HG02678 (cell line): ENCODE measurements around the gene MPND.
A peak's percentile ranks its signal among the peaks of the same experiment; 100 is the strongest.

Experiments
- ATAC-seq: cut with Tn5 transposase; IDR thresholded peaks from one replicate; pipeline ENCODE4 v1.9.1; 2021; ENCODE audit warnings: mild to moderate bottlenecking, moderate library complexity; ENCODE audit not compliant: unreplicated experiment

The MPND gene

DNA sequence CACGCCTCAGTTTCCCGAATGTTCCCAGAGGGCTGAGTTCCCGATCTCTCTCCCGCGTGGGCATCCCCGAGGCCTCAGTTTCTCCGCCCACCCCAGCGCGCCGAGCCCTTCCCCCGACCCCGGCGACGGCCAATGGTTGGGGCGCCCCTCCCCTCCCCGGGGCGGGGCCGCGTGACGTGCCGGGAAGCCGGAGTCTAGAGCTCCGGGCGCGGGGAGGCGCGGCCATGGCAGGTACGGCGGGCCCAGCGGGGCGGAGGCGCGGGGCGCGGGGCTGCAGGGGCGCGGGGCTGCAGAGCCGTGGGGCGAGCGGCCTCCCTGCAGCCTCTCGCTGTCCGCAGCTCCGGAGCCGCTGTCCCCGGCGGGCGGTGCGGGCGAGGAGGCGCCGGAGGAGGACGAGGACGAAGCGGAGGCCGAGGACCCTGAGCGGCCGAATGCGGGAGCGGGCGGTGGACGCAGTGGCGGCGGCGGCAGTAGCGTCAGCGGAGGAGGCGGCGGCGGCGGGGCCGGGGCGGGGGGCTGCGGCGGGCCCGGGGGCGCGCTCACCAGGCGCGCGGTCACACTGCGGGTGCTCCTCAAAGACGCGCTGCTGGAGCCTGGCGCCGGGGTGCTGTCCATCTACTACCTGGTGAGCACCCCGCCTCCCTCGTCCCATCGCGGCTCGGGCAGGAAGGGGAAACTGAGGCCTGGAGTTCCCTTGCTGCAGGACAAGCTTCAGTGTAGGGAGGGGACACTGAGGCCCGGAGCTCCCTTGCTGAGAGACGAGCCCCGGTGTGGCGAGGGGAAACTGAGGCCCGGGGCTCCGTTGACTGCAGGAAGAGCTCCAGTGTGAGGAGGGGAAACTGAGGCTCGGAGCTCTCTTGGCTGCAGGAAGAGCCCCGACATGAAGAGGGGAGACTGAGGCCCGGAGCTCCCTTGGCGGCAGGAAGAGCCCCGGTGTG lies at the start of gene MPND:
Gene MPND, plus strand, starts transcription at position 193 of the 938 bp plus-strand sequence. Its CDS starts 32 bp downstream, at position 225.
- ATAC-seq: peak; percentile 46

- no peak for ATAC-seq
Observed at GRCh38 chr19:4294389-4294788, 49.0 kb upstream of the MPND start.

DNA sequence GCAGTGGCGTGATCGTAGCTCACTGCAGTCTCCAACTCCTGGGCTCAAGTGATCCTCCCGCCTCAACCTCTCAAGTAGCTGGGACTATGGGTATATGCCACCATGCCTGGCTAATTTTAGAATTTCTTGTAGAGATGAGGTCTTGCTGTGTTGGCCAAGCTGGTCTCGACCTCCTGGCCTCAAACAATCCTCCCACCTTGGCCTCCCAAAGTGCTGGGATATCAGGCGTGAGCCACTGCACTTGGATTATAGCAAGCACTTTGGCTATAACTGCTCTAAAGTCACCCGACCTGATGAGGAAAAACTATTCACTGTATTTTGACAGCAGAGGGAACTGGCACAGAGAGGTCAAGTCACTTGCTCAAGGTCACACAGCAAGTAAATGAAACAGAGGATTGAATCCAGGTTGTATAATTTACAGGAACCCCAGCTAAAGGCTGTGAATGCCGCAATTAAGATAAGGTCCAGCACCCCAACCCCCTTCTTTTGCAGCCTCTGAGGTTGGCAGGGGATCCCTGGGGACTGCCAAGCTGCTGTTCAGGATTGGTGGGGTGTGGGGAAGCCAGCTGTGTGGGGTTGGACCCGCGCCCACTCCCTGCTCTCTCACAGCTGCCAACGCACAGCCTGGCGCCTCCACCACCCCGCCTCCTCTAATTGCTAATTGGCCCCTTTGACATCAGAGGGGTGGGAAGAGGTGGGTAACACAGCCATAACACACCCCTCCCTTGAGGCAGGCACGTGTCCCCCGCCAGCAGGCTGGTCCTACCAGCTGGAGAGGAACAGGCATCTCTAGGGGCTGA lies 47.2 kb upstream of the MPND start:
- ATAC-seq: no peak

DNA sequence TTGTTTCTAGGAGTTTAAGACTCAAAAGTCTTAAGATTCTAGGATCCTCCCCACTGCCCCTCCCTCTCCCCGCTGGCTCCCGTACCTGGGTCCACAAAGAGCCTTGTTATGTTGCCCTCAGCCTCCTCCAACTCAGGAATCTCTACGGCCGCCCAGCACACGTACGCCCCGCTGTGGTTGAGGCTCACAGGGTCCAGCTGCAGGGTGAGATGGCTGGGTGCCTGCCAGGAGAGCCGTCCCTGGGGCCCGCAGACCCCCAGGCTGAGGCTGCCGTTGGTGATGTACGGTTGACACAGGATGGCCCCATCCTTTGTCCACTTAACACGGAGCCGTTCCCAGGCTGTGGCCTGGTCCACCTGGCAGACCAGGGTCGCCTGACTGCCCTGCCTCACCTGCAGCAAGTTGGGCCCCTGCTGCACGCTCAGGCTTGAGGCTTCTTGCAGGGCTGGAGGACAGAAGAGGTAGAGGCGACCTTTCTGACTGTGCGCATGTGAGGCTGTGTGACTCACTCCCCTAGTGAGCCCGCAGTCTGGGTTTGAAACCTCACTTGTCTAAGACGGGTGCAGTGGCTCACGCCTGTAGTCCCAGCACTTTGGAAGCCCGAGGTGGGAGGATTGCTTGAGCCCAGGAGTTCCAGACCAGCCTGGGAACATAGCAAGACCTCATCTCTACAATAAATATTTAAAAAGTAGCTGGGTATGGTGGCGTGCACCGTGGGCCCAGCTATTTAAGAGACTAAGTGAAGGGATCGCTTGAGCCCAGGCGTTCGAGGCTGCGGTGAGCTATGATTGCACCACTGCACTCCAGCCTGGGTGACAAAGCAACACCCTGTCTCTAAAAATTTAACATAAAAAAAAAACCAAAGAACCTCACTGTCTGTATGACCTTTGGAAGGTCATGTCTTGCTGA lies 45.2 kb upstream of the MPND start:
- no peak for ATAC-seq

GRCh38 chr19:4298810-4299550 lies 44.4 kb upstream of the MPND start:
- no peak for ATAC-seq

GRCh38 chr19:4300589-4300988 lies 42.8 kb upstream of the MPND start:
- no peak for ATAC-seq

GRCh38 chr19:4301590-4302242 lies 41.6 kb upstream of the MPND start:
- ATAC-seq: no peak

DNA sequence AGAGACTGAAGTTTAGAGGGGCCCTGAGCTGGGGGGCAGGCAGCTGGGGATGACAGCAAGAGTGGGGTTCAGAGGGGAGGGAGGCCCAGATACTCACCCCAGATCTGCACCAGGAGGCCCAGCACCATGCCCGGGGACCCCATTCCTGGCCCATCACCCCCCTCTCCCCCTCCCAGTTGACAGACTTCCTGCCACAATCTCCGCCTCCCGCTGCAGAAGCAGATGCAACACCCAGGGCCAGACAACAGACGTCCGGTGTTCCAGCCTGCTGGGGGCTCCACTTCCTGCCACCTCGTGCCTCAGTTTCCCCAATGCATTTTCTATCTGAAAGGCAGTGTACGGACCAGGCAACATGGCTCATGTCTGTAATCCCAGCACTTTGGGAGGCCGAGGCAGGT lies 41.1 kb upstream of the MPND start, which contains the start of gene TMIGD2:
Gene TMIGD2, minus strand, starts transcription at position 147 of the 398 bp plus-strand sequence. Its CDS starts 4 bp downstream, at position 143.
- ATAC-seq: no peak

GRCh38 chr19:4303819-4304537 lies 39.4 kb upstream of the MPND start:
- no peak for ATAC-seq

DNA sequence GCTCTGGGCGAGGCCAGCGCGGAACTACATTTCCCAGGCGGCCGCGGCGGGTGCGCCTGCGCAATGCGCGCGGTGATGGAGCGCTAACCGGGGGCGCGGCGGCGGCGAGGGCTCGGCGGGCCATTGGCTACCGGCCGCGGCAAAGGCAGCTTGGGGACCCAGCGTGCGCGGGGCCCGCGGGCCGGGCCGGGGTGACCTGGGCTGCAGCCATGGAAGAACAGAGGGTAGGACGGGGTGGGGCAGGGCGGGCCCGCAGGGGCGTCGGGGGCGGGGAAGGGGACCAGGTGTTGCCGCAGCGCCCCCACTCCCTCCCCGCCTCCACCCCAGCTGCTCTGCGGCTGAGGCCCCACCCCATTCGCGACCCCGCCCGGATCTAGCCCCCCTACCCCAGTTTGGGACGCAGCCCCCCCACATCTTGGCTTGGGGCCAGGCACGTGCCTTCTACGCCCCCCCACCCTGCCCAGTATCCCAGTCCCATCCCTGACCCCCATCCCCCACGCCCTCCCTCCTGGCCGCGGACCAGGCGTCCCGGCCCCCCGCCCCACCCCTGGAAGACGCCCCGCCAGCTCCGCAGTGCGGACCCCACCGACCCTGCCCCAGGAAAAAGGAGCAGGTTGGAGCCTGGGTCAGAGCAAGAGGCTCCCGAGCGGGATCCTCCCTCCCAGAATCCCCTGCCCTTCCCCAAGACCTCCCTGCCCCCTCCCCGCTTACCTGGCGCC lies 38.7 kb upstream of the MPND start, which contains the start of gene FSD1:
Gene FSD1, plus strand, starts transcription at position 61 of the 719 bp plus-strand sequence. Its CDS starts 149 bp downstream, at position 210.
- ATAC-seq: no peak

GRCh38 chr19:4305257-4305612 lies 38.1 kb upstream of the MPND start:
- ATAC-seq: no peak

DNA sequence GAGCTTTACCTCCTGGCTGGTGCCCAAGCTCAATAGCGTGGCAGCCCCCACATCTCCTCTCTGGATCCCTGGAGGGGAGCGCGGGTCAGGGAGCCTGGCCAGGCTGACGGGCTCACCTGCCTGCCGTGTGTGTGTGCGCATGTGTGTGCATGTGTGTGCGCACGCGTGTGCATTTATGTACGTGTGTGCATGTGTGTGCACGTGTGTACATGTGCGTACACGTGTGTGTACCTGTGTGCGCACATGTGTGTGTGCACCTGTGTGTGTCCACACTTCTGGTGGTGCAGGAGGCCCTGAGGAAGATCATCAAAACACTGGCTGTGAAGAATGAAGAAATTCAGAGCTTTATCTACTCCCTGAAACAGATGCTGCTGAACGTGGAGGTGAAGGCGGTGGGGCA lies 37.7 kb upstream of the MPND start:
- ATAC-seq: no peak

DNA sequence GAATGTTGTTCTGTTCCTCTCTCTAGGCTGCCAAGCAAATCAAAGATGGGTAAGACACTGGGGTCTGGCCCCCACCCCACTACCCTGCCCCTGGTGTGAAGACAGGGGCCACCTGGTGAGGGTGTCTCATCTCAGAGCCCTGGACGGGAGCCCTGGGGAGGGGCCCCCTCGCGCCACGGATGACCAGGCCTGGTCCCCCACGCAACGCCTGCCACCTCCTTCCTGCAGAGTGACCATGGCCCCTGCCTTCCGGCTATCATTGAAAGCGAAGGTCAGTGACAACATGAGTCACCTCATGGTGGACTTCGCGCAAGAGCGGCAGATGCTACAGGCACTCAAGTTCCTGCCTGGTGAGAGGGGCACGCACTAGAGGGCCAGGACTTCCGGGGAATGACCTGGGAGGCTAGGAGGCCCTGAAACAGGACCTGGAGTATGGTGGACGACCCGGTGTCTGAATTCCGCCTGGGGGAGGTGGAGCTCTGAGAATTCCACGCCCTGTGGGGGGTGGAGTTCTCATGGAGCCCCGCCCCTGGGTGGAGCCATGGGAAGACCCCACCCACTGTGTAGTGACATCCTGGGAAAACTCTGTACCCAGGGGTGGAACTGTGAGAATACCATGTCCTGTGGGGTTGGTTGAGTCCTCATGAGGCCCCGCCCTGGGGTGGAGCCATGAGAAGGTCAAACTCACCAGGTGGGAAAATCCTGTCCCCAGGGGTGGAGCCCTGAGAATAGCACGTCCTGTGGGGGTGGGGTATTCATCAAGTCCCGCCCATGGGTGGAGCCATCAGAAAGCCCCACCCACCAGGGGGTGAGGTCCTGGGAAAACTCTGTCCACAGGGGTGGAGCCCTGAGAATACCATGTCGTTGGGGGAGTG lies 32.9 kb upstream of the MPND start:
- no peak for ATAC-seq

DNA sequence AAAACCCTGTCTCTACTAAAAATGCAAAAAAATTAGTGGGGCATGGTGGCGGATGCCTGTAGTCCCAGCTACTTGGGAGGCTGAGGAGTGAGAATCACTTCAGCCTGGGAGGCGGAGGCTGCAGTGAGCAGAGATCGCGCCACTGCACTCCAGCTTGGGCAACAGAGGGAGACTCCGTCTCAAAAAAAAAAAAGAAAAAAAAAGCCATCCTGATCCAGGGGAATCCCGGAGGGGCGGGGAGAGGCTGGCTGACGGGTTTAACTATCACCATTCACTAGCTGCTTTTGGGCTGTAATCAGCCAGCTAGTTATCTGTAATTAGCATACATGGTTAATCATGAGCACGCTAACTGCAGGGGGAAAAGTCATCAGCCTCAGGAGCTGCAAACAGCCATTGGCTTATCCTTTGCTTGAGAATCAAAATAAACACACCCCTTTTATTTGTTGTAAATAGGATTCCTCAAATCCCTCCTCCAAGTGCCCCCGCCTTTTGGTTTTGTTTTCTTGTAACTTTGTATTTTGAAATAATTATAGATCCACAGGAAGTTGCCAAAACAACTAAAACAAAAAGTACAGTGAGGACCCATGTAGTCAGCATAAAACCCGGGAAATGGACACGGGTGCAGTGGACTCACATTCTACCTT lies 29.4 kb upstream of the MPND start:
- ATAC-seq: no peak

GRCh38 chr19:4316956-4317355 lies 26.4 kb upstream of the MPND start:
- ATAC-seq: no peak

DNA sequence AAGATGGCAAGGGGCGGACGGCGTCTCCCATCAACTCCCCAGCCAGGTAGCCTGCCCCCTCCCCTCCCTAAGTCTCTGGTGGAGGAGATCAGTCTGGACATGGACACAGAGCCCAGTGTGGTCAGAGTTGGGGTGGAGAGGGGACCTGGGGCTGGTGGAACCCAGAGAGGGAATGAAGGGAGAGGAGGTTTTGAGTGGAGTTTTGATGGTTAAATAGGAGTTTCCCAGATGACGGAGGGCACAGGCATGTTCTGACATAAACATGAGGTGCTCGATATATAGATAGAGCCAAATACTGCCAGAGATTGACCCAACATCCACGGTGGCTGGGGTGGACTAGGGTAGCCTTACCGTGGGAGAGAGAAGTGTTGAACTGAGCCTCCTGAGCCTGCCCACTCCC lies 24.9 kb upstream of the MPND start:
- no peak for ATAC-seq
